Bronchial epithelial cell (primary cell): ENCODE results near the gene NPVF. TPM values are rescaled to one million over a fixed set of nuclear protein-coding genes. Genes with fewer than 3 reads are reported as not detected.

Experiments used
- DNase-seq: peaks from one replicate; pipeline ENCODE4 v3.0.0-alpha.2; 2010; ENCODE audit warnings: low read depth
- FAIRE-seq: peaks from 2 replicates; lab custom pipeline; 2011; peaks lifted over from hg19 to GRCh38; lab: Jason Lieb, UNC
- H3K27me3 ChIP-seq: 2 replicates; pipeline ENCODE4 v1.5.1; 2011; ENCODE audit warnings: low read length; ENCODE audit not compliant: control insufficient read depth, insufficient read depth
- H3K36me3 ChIP-seq: 2 replicates; pipeline ENCODE4 v1.5.1; 2011; ENCODE audit warnings: low read length; ENCODE audit not compliant: control insufficient read depth, insufficient read depth
- H3K4me3 ChIP-seq: 2 replicates; pipeline ENCODE4 v1.5.1; 2011; ENCODE audit warnings: mild to moderate bottlenecking, low read depth, low read length, control low read depth
- total RNA-seq: library from RNA; depleted of rRNA; stranded (reverse); fragments of >200 nt; gene quantifications from 2 replicates; pipeline ENCODE4 v1.2.1, GENCODE V29; 2014
- TF ChIP-seq, protein P1 (sequence below): IDR thresholded peaks from 2 replicates; pipeline ENCODE4 v1.5.1; 2011; ENCODE audit warnings: mild to moderate bottlenecking, moderate library complexity, low read length, control low read depth, inconsistent platforms; ENCODE audit not compliant: insufficient read depth, severe bottlenecking

Gene NPVF
- total RNA-seq, 1 donor from 2014 or later: not detected

DNA sequence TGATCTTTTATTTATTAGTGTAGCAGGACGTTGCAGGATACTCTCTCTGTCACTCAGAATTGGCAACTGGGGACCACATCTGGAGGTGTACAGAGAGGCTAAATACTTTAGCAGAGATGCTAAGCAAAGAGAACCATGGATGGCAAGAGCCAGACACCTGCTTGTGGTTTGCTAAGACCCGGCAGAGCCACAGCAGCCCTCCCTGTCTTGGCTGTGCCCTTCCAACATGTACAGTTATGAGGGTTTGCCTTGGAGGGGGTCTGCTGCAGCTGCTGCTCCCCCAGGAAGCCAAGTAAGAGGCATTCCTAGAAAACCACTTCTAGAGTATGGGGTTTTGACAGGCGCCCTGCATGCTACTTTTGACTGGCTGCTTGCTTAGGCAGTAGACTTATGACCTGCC, 5.1 kb downstream of the NPVF start:
- H3K4me3 ChIP-seq: no peak overlapping the region
- no peak for DNase-seq
- TF ChIP-seq, protein P1, sequence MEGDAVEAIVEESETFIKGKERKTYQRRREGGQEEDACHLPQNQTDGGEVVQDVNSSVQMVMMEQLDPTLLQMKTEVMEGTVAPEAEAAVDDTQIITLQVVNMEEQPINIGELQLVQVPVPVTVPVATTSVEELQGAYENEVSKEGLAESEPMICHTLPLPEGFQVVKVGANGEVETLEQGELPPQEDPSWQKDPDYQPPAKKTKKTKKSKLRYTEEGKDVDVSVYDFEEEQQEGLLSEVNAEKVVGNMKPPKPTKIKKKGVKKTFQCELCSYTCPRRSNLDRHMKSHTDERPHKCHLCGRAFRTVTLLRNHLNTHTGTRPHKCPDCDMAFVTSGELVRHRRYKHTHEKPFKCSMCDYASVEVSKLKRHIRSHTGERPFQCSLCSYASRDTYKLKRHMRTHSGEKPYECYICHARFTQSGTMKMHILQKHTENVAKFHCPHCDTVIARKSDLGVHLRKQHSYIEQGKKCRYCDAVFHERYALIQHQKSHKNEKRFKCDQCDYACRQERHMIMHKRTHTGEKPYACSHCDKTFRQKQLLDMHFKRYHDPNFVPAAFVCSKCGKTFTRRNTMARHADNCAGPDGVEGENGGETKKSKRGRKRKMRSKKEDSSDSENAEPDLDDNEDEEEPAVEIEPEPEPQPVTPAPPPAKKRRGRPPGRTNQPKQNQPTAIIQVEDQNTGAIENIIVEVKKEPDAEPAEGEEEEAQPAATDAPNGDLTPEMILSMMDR: no peak
- FAIRE-seq: no peak
- H3K36me3 ChIP-seq: no peaks in the 10 kb centered on the region
- no peaks in the 10 kb centered on the region for H3K27me3 ChIP-seq

- H3K27me3 ChIP-seq: no peaks in the 10 kb centered on the region
- TF ChIP-seq, protein P1: no peak
- DNase-seq: no peak
- no peaks in the 10 kb centered on the region for H3K36me3 ChIP-seq
- H3K4me3 ChIP-seq: no peak overlapping the region
- no peak for FAIRE-seq
Observed at GRCh38 chr7:25222666-25223065, 5.6 kb downstream of the NPVF start.

DNA sequence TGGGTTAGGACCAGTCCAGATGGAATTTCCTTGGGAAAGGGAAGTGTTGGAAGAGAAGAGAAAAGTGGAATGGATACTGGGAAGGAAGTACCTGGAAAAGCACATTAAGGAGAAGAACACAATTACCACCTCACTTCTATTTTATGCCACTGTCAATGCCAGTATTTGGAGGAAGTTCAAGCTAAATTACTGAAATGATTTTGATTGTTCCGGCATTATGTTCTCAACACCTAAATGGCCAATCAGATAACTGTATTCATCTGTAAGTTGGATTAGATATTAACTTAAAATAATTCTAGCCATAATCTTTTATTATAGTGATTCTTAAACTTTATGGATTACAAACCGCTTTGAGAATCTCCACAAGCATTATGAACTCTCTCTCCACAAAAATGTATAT, 7.3 kb downstream of the NPVF start:
- TF ChIP-seq, protein P1: no peak
- H3K4me3 ChIP-seq: no peak overlapping the region

DNA sequence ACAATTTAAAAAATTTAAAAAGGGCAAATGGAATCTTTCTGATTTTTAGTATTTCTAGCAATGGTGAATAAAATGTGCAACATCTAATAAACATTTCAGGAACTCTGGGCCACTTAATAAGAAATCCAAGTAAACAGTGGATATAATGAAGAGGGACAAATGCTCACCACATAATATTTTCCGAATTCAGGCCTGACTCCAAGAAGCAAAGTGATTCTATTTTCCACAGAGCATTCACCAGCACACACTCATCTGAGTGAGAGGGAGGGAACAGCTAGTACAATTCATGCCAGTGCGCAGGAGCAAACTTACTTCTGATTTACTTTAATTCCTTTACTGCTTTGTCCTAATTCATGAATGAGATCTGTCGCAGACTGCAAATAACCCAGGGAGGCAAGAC, 10.1 kb downstream of the NPVF start:
- DNase-seq (no peak), FAIRE-seq (no peak)
- TF ChIP-seq, protein P1: no peak
- Histone ChIP-seq H3K36me3 (no peaks in the 10 kb centered on the region), H3K4me3 (no peak overlapping the region), H3K27me3 (no peaks in the 10 kb centered on the region)

More for the DNA sequence above, 7.3 kb downstream of the NPVF start:
- no peak for DNase-seq
- FAIRE-seq: no peak
- no peaks in the 10 kb centered on the region for H3K36me3 ChIP-seq
- H3K27me3 ChIP-seq: no peaks in the 10 kb centered on the region

GRCh38 chr7:25216837-25217236, 11.4 kb downstream of the NPVF start:
- Histone ChIP-seq H3K36me3 (no peaks in the 10 kb centered on the region), H3K27me3 (no peaks in the 10 kb centered on the region), H3K4me3 (no peak overlapping the region)
- DNase-seq: peak; percentile 60
- TF ChIP-seq, protein P1: peak; percentile 44
- no peak for FAIRE-seq

DNA sequence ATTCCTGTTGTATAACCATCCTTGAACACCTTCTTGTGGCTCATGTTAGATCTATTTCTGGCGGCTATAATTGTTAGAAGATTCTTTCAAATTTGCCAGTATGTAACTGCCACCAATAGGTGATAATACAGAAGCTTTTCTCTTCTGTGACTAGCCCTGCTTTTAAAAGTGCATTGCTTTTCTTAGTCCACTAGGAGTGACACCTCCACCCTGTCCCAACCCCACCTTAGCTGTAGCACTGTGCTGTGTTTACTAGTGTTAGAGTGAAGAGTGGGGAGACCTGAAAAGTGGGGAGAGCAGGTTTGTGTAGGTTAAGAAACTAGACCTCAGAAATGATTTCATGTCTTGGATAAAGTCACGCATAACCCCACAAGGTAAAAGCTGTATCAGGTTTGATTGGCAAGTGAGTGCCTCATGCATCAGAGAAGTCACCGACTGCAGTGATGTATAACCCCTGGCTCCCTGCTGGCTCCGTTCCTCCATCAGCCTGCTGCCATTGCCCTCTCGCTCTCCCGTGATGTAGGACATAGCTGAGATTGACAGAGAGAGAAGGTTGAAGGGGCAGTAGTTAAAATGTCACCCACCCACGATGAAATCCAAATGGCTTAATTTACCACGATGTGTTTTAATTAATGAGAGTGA, 12.5 kb downstream of the NPVF start:
- no peak for DNase-seq
- H3K4me3 ChIP-seq: no peak overlapping the region
- TF ChIP-seq, protein P1: no peak
- H3K27me3 ChIP-seq: no peaks in the 10 kb centered on the region
- FAIRE-seq: no peak
- H3K36me3 ChIP-seq: no peaks in the 10 kb centered on the region
